ENCODE results near the gene LYZL2.
"Not testable (repeated sequence)": the region's sequence is repeated elsewhere in the genome, so short reads cannot be mapped to it uniquely, and the experiment has no call there.

LYZL2 gene

GRCh38 chr10:30629653-30630052 is at the start of gene LYZL2:
LYZL2 (minus strand) TSS chr10:30629753; CDS start chr10:30626915, 2,838 bp downstream.
- no peak for DNase-seq (ENCODE audit: low read depth)

GRCh38 chr10:30677616-30678015 is 48.1 kb upstream of the LYZL2 start:
- not testable (repeated sequence) for DNase-seq (ENCODE audit: low read depth)

DNA sequence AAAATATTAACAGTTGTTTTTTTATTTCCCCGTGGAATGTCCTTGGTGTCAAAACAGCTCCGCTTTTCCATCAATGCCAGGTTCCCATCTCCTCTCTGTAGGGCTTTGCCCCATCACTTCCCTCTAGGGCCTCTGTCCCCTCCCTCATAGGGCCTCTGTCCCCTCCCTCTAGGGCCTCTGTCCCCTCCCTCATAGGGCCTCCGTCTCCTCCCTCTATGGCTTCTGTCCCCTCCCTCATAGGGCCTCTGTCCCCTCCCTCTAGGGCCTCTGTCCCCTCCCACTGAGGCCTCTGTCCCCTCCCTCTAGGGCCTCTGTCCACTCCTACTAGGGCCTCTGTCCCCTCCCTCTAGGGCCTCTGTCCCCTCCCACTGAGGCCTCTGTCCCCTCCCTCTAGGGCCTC is 47.6 kb upstream of the LYZL2 start:
- DNase-seq (ENCODE audit: low read depth): not testable (repeated sequence)

DNA sequence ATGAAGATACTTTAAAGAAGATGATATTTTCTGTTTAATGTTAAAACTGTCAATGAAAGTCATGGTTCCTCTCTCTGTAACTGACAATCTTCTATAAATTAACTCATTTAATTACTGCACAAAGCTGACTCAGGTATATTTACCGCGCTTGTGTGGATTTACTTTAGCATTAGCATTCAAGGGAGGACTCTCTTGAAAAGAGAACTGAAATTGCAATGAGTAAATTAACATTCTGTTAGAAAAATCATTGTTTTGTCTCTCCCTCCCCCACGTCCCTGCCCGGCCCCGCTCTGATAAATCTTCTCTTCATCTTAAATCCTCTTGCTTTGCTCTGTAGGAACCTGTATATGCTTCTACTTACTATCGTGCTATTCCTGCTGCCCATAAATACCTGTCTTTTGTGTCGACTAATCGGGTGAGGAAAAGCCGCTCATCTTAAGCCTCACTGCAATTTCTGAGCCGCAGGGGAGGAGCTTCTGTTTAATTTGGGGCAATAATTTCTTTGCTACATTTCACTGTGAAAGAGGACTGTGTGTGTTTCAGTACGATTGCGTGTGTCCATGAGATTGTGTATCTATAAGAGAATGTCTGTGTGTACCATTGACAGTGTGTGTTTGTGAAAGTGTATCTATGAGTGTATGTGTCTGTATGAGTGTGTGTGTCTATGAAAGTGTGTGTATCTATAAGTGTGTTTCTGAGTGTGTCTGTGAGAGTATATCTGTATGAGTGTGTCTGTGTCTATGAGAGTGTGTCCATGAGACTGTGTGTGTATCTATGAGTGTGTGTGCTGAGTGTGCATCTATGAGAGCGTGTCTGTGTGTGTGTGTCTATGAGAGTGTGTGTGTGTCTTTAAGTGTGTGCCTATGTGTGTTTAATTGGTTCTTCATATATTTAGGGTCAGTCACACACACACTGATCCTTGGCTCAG is 46.5 kb upstream of the LYZL2 start:
- DNase-seq (ENCODE audit: low read depth): no peak

DNA sequence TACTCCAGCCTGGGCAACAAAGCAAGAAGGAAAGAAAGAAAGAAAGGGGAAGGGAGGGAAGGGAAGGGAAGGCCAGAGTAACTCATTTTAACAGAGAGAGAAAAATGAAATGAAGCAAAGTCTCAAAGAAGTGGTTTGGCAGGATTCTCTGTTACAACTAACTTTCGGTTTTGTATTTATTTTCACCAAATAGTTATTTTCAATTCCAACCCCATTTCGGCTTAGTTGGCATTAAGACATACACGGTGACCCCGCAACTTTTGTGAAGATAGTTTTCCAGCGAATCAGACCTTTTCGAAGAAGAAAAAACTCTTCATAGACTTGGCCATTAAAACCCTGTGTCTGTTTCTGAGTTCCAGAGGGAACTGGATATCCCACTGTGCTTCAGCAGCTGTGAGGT is 45.2 kb upstream of the LYZL2 start:
- no peak for DNase-seq (ENCODE audit: low read depth)

GRCh38 chr10:30673262-30673661 is 43.7 kb upstream of the LYZL2 start:
- not testable (repeated sequence) for DNase-seq (ENCODE audit: low read depth)

DNA sequence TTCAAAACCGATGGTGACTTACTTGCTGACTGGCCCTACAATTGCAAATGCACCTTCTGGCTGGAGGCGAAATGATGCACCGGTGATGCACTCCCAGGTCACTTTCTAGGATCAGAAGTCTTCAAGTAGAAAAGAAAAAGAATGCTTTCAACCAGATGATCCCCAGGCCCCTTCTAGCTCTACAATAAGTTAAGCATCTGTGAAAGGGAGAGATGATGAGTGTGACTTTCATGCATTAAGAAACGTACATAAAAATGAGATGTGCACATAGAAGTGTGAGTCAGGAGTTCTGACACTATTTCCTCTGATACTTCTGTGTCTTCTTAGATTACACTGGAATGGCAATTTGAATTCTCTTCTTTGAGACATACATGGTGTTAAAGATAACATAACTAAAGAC is 42.8 kb upstream of the LYZL2 start:
- DNase-seq (ENCODE audit: low read depth): not testable (repeated sequence)

GRCh38 chr10:30671026-30671616 is 41.6 kb upstream of the LYZL2 start:
- no peak for DNase-seq (ENCODE audit: low read depth)

DNA sequence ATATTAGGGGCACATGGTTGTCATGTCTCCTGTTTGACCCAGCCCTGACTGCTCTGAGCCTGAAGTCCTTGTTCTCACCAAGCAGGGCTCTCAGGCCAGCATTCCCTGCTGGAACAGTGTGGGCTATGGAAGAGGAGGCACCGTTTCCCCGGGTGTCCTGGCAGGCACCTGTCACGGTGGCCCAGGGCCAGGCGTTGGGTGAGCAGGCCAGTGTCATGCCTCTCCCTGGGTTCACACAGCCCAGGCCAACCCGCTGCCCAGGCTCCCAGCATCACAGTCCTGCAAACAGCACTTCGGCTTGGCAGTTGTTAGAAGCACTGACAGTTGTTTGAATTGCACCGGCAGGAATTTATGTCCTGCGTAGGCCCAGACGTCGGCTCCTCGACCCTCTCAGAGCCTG is 38.4 kb upstream of the LYZL2 start:
- DNase-seq (ENCODE audit: low read depth): not testable (repeated sequence)

GRCh38 chr10:30663403-30663802 is 33.9 kb upstream of the LYZL2 start:
- DNase-seq (ENCODE audit: low read depth): not testable (repeated sequence)

DNA sequence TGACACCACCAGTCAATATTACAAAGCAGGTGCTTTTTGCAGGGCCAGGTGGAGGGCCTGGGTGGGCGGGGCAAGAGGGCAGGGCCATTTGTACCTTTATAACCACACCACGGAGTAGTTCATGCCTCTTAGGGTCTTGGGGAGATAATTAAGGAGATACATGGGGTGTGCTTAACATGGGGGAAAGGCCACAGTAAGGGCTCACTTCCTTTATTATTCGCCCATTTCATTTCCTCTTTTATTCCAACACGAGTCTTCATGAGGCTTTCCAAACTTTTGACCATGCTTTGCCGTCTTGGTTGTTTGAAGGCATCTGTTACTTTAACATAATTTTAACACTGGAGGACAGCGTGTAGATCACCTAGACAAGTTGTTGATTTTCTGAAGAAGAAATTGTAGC is 33.3 kb upstream of the LYZL2 start:
- DNase-seq (ENCODE audit: low read depth): no peak

DNA sequence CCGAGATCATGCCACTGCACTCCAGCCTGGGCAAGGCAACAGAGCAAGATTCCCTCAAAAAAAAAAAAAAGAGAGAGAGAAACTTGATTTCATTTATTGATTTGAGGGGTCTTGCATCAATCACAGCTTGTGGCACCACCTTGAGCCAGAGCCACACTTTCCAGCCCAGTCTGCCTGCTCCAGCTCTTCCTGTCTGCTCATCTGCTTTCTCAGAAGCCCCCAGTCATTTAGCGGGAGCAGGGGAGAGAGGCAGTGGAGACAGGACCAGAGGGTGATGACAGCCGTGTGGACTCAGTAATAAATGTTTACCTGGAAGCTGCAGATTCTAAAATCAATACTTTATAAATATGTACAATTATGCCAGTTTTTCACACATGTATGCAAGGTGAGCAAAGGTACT is 30.8 kb upstream of the LYZL2 start:
- not testable (repeated sequence) for DNase-seq (ENCODE audit: low read depth)

DNA sequence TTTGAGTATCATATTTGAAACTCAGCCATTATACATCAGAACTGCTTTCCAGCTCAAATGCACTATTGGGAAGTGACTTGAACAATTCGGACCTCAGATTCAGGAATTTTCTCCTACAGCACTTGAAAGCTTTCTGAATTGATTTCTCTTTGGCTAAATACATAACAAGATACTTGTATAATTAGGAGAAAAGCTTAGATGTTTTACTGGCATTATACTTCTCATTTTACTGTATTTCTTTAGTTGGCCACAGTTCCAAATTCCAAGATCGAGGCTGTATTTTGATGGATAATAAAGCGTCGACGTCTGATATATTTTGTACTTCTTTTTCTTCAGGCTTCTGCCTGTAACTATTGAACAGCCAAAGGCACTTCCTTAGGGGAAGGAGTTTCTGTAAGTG is 26.7 kb upstream of the LYZL2 start:
- DNase-seq (ENCODE audit: low read depth): no peak

DNA sequence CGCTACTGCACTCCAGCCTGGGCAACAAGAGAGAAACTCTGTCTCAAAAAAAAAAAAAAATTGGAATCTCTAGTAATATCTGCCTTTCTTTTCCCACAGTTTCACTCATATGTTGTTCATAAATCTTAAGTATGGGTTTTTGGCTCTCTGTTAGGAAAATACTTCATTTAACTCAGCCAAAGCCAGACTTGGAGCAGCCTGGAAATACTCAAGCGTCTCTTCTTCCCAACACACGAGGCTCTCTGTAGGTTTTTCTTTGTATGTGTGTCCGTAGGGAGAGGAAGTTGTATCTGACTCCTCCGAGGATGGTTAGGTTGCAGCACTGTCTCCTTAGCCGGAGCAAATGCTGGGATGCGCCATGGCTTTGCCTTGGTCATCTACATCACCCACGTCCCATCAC is 25.4 kb upstream of the LYZL2 start:
- DNase-seq (ENCODE audit: low read depth): not testable (repeated sequence)

DNA sequence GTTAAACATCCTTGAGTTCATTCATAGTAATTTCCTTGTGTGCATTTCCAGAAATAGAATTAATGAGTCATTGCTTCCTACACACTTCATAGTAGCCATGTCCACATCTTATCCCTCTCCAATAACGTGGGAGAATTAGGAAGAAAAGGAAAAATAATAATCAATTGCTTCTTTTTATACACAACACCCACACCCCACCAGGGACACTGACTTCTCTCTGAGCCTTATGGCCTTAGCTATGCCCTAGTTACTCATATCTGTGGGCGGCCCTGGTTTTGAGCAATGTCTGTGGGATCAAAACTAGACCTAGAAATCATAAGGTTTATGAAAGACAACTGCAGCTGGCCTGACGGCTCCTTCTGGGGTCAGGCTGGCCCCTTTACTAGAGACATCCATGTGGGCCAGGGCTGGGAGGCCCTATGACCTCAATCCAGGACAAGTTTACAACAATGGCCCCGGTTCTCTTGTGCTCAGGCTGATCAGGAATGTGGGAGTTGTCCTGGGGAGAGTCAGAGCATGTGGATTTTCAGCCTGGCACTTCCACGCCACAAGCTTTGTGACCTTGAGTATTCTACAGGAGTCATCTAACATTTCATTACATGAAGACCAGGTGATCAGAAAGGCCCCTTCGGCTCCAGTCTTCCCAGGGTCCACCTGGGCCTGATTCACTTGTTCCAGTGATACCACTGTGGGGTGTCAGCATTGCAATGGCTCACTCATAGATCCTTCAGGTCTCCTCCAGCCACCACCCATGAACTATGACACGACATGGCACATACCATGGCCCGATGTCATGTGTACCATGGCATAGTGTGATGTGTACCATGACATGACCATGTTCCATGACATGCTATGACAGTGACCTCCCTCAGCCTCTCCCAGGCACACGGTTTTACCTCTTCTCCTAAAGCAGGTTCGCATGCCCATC is 22.2 kb upstream of the LYZL2 start:
- peak; percentile 26 for DNase-seq (ENCODE audit: low read depth)

DNA sequence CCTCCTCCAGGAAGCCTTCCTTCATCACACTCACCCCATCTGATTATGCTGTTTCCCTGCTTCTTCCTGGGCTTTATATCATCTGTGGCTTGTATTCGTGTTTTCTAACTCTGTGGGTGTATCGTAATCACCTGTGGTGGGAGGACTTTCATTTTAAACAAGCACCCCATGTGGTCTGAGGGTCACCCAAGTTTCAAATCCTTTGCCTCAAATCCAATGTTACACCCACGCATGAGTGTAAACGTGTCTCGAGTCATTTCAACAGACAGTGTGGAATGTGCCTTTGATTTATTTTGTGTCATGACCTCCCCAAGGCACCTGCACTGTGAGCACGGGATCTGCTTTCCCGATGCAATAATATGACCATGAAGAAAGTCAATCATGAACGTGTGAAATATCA is 17.5 kb upstream of the LYZL2 start:
- DNase-seq (ENCODE audit: low read depth): no peak

DNA sequence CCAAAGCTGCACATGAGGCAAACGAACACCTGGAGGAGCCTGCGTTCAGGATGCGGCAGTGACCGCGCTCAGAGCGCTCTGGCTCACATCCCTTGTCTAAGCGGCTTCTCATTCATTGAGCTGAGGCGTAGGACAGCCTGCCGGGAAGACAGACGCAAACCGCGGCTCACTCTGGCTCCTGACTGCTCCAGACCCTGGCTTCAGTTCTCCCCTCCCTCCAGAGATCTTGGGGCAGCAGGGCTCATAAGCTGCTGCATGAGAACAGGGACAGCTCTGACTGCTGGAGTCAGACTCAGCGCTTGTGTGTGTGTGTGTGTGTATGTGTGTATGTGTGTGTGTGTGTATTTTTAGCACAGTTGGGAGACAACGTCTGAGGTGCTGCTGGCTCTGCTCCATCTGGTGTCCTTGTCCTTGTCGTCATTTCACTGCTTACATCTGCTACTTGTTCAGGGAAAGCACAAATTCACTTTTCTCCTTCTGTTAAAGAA is 15.8 kb upstream of the LYZL2 start:
- DNase-seq (ENCODE audit: low read depth): no peak

- DNase-seq (ENCODE audit: low read depth): not testable (repeated sequence)
These were observed 14.9 kb upstream of the LYZL2 start for GRCh38 chr10:30644408-30644861.

DNA sequence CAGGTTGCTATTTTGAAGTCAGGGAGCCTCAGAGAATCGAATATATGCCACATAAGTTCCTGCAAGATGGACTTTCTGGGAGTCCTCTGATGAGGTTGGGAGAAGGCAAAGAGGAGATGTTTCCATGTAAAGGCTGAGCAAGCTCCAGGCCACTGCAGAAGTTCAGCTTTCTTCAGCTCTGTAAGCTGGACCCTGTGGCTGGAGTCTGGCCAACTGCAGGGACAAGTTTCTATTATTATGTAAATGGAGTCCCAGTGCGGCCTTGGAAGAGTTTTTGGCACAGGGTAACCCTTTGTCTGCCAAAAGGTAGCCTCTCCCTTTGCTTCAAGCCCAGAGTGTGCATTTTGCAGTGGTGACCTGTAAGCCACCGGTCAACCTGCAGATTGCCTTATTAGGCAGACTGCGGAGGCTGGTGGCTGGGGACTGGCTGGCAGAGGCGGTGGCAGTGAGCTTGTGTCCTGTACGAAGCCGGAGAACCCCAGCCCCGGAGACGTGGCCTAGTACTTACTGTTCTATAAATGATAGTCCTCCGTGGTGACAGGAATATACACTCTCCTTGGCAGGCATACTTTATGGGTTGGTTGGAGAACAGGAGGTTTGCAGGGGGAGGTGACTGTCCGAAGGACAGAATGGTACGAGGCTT is 14.1 kb upstream of the LYZL2 start:
- DNase-seq (ENCODE audit: low read depth): not testable (repeated sequence)

- DNase-seq (ENCODE audit: low read depth): not testable (repeated sequence)
These were observed 13.3 kb upstream of the LYZL2 start for GRCh38 chr10:30642856-30643255.
